ENCODE data around the gene SLC4A2. TPM values are rescaled to one million over a fixed set of nuclear protein-coding genes. Genes with fewer than 3 reads are reported as not detected.
"Not testable (repeated sequence)": the region's sequence is repeated elsewhere in the genome, so short reads cannot be mapped to it uniquely, and the experiment has no call there.

SLC4A2 gene
- total RNA-seq, 2 donors from 2014 or later: 76.7 to 97.4 TPM

GRCh38 chr7:151038951-151039849, 20.2 kb upstream of the SLC4A2 start:
- ATAC-seq: peak; percentile 76
- intact Hi-C loops (cut with DNase I, micrococcal nuclease): no loop called here
- peak; percentile 55 to 63 for DNase-seq

- intact Hi-C loops (cut with DNase I, micrococcal nuclease): no loop called here
- no peak for DNase-seq
- ATAC-seq: peak; percentile 6
Observed at GRCh38 chr7:151039850-151040548, 19.4 kb upstream of the SLC4A2 start.

- ATAC-seq (no peak), DNase-seq (no peak)
- intact Hi-C loops (cut with DNase I, micrococcal nuclease): no loop called here
Observed at GRCh38 chr7:151040616-151041375, 18.6 kb upstream of the SLC4A2 start.

GRCh38 chr7:151043449-151043848, 15.9 kb upstream of the SLC4A2 start:
- intact Hi-C loops (cut with DNase I, micrococcal nuclease); ATAC-seq; DNase-seq: not testable (repeated sequence)

GRCh38 chr7:151043959-151044358, 15.4 kb upstream of the SLC4A2 start:
- intact Hi-C loops (cut with DNase I, micrococcal nuclease): no loop called here
- DNase-seq (no peak), ATAC-seq (no peak)

- ATAC-seq (no peak), DNase-seq (no peak)
- intact Hi-C loops (cut with DNase I, micrococcal nuclease): no loop called here
Observed at GRCh38 chr7:151045262-151045661, 14.1 kb upstream of the SLC4A2 start.

GRCh38 chr7:151045967-151046366, 13.4 kb upstream of the SLC4A2 start:
- DNase-seq (no peak), ATAC-seq (no peak)
- intact Hi-C loops (cut with DNase I, micrococcal nuclease): no loop called here

- intact Hi-C loops (cut with DNase I, micrococcal nuclease): no loop called here
- DNase-seq (no peak), ATAC-seq (no peak)
Observed at GRCh38 chr7:151046603-151047573, 12.5 kb upstream of the SLC4A2 start.

GRCh38 chr7:151047976-151048815, 11.2 kb upstream of the SLC4A2 start, which contains the start of gene ASIC3:
Gene ASIC3, plus strand, starts transcription at chr7:151048531. Its CDS starts 355 bp downstream, at chr7:151048886.
- intact Hi-C loops (cut with DNase I, micrococcal nuclease): no loop called here
- ATAC-seq (no peak), DNase-seq (no peak)

- intact Hi-C loops (cut with DNase I, micrococcal nuclease): no loop called here
- DNase-seq: no peak
- ATAC-seq: no peak
Observed at GRCh38 chr7:151048911-151049463, 10.4 kb upstream of the SLC4A2 start.

GRCh38 chr7:151051108-151051507, 8.3 kb upstream of the SLC4A2 start:
- peak; percentile 80 for ATAC-seq
- intact Hi-C loops (cut with DNase I, micrococcal nuclease): no loop called here
- DNase-seq: peak; percentile 48 to 61

- DNase-seq (no peak), ATAC-seq (no peak)
- intact Hi-C loops (cut with DNase I, micrococcal nuclease): no loop called here
Observed at GRCh38 chr7:151053096-151053495, 6.3 kb upstream of the SLC4A2 start.

GRCh38 chr7:151053751-151054150, 5.6 kb upstream of the SLC4A2 start:
- ATAC-seq: no peak
- intact Hi-C loops (cut with DNase I, micrococcal nuclease): no loop called here
- no peak for DNase-seq

GRCh38 chr7:151056283-151056665, 3.1 kb upstream of the SLC4A2 start:
- ATAC-seq (no peak), DNase-seq (no peak)
- intact Hi-C loops (cut with DNase I, micrococcal nuclease): no loop called here

GRCh38 chr7:151056666-151057505, 2.5 kb upstream of the SLC4A2 start:
- ATAC-seq (no peak), DNase-seq (peak; percentile 50 to 52)
- intact Hi-C loops (cut with DNase I, micrococcal nuclease): no loop called here

- ATAC-seq (peak; percentile 2), DNase-seq (peak in 1 of 2 donors; percentile 53)
- intact Hi-C loops (cut with DNase I, micrococcal nuclease): no loop called here
Observed at GRCh38 chr7:151057506-151057988, 1.8 kb upstream of the SLC4A2 start, which contains the start of gene CDK5. Gene CDK5, minus strand, starts transcription at chr7:151057897. Its CDS starts 49 bp downstream, at chr7:151057848.

Data from left colon (tissue), 2 donors.